ENCODE results near the gene SYNE4.
"Not testable (repeated sequence)": the region's sequence is repeated elsewhere in the genome, so short reads cannot be mapped to it uniquely, and the experiment has no call there.

SYNE4 gene

DNA sequence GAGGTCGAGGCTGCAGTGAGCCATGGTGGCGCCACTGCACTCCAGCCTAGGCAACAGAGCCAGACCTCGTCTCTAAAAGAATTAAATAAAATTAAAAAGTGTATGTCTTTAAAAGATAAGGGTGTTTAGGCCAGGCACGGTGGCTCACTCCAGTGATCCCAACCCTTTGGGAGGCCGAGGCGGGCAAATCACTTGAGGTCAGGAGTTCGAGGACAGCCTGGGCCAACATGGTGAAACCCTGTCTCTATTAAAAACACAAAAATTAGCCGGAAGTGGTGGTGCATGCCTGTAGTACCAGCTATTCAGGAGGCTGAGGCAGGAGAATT, 21.1 kb downstream of the SYNE4 start:
- no peak for DNase-seq

DNA sequence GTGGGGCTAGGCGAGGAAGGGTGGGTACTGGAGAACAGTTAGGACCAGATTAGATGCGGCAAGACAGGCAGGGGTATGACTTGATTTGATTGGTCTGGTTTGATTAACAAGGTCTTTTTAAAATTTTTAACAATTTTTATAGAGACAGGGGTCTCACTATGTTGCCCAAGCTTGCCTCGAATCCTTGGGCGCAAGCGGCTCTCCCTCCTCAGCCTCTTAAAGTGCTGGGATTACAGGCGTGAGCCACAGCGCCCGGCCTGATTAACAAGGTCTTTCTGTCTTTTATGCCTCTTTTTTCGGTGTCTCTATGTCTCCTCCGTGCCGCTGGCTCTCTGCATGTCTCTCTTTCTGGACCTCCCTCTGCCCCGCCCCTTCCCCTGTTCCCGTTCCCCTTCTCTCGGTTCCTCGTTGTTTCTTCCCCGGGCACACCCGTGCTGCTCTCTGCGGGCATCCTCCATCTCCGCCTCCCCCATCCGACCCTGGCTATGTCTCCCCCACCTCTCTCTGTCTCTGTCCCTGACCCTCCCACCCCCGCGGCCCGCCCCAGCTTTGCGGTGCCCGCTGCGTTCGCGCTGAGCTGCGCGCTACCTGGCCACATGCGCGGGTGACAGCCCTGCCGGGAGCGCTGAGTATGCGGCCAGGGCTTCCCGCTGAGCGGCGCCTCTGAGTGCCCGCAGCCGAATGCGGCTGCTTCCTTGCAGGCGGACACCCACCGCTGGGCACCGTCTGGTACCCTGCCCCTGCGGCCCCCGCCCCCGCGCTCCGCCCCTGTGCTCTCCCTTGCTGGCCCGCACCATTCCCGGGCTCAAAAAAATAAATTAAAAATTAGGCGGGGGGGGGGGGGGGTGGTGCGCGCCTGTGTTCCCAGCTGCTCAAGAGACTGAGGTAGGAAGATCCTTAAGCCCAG, 21.7 kb downstream of the SYNE4 start:
- no peak for DNase-seq

DNA sequence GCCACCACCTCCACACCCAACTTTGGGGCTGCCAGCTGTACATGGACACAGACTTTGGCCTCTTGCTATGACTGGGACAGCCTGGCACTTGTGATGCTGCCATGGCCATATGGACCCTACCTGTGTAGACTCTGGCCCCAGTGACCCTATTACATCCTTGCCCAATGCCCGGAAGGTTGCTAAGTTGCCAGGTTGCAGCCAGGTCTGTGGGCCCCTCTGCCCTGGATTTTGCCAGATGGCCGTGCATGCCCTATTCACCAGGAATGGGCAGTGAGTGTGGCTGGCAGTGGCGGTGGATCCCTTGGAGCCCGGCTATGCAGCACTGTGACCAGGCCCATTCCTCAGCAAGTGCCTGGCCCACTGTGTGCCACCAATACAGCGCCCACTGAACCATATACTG, 22.5 kb downstream of the SYNE4 start:
- no peak for DNase-seq

DNA sequence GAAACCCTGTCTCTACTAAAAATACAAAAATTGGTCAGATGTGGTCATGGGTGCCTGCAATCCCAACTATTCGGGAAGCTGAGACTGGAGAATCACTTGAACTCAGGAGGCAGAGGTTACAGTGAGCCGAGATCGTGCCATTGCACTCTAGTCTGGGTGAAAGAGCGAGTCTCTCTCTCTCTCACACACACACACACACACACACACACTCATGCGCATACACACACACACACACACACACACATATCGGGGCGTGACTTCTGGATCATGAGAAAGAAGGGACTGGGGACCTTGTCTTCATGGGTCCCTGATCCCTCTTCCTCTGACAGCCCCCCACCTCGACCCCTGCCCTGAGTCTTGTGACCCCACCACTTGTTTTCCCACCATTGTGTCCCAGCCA, 25.4 kb downstream of the SYNE4 start:
- no peak for DNase-seq

DNA sequence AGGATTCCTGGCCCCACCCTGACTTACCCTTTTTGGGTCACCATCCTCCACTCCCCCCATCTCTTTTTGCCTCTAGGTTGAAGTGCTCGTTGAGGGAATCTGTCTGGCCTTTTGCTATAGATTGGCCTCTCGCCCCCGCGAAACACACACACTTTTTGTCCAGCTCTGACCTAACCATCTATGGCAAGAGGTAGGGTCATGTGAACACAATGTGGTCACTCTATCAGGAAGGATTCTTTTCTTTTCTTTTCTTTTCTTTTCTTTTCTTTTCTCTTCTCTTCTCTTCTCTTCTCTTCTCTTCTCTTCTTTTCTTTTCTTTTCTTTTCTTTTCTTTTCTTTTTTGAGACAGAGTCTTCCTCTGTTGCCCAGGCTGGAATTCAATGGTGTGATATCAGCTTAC, 27.6 kb downstream of the SYNE4 start:
- DNase-seq, result not testable (repeated sequence)

DNA sequence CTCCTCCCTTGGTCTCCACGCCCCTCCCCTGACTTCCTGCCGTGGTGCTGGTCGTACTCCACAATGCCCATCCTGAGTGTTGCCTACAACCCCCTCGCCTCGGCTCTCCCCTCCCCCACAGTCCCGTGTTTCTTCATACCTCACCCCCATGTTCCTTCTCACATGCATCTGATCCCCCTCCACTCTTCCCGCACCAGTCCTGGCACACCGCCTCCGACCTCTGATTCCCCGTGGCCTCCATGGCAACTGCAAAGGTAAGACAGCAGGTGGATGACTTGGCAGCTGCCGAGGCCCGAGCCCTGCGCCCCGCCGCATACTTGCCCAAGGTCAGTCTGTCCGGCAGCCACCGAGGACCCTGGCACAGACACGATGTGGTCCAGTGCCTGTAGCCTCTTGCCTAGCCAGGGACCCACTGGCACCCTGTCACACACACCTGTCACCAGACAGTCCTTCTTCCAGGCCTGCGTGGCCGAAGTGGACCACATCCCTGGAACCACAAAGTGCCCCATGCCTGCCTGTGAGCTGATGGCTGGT, 29.7 kb downstream of the SYNE4 start:
- DNase-seq, result no peak

DNA sequence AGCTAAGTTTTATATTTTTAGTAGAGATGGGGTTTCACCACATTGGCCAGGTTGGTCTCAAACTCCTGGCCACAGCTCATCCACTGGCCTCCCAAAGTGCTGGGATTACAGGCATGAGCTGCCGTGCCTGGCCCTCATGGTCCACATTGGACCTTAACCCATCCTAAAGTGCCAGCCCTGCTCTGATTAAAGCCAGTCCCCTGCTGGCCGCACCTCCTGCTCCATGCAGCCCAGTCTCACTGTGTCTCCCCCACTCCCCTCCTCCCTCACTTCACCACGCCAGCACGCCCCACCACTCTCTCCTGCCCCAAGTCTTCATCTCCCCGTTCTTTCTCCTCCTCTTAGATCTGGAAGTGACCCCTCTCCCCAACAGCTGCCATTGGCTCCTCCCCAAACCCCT, 30.3 kb downstream of the SYNE4 start:
- no peak for DNase-seq

DNA sequence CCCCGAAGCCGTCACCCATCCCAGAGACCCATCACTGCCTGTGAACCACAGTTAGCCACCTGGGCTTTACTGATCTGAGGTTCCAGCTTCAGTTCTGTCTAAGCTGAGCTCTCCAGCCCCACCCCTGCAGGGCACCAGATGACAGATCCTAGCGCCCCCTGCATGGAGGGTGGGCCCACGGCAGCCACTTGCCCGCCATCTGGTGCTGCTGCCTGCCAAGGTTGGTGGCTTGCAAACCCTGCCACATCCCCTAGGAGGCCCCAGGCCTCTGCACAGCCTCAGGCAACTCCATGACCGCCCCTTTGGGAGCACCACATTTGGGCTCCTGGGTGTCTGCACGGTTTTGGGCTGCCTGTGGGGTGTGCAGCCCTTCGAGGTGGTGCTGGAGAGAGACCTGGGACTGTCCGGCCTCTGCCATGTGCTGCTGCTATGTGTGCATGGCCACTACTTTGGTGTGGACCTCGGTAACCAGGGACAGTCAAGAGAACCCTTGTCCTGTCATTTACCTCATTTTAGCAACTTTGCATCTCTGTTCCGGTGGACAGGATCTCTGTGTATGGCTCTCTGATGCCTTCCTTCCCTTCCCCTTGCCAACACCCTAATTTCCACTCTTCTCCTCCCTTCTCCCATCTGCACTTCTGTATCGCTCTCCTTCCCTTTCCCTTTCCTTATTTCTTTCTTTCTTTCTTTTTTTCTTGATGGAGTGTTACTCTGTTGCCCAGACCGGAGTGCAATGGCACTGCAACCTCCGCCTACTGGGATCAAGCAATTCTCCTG, 31.0 kb downstream of the SYNE4 start:
- no peak for DNase-seq

DNA sequence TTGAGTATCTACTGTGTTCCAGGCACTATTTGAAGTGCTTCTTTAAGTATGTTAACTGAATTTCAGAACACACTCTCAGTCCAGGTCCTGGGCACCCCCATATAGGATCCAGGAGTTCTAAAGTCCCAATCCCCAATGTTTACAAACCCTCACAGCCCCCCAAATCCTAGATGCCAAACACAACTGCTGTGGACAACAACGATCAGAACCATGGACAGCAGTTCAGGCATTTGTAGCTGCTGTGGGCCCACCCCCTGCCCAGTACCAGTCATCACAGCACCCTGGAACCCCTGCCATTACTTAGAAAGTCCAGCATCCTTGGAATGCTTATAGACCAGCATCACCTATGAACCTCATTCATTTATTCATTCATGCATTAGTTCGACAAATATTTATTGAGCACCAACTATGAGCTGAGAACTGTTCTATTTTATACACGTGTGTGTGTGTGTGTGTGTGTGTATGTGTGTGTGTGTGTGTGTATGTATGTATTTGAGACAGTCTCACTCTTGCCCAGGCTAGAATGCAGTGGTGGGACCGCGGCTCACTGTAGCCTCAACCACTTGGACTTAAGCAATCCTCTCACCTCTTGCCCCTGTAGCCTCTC, 32.9 kb downstream of the SYNE4 start:
- DNase-seq, result no peak

DNA sequence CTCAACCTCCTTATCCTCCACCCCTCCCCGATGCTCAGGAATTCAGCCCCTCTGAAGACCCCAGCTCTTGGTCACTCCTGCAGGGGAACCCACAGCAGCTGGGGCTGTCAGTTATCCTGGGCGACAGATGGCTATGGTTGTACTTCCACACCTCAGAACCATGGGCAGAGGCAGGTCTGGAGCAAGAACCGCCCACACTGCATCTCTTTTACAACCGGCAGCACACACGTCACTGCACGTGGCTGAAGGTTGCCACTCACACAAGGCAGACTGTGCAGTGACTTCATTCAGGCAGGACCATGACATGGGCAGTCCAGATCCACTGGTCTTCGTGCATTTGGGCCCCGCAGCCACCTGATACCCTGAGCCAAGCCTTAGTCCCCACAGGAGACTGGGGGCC, 35.1 kb downstream of the SYNE4 start:
- DNase-seq, result no peak

DNA sequence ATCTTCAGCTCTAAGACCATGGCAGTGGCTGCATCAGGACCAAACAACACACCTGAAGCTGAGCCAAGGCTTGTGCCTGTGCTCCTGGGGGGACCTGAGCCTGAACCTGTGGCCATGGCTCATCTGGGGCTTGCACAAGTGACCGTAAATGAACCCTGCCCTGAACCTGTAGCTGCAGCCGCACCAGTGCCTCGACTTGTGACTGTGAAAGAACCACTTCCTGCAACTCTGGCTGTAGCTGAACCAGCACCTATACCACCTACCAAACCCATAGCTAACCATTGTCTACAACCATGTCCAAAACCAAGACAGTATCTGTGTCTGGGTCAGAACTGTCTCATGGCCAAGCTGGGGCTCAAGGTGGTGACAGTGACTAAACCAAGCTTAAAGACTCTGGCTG, 41.8 kb downstream of the SYNE4 start:
- DNase-seq, result no peak

DNA sequence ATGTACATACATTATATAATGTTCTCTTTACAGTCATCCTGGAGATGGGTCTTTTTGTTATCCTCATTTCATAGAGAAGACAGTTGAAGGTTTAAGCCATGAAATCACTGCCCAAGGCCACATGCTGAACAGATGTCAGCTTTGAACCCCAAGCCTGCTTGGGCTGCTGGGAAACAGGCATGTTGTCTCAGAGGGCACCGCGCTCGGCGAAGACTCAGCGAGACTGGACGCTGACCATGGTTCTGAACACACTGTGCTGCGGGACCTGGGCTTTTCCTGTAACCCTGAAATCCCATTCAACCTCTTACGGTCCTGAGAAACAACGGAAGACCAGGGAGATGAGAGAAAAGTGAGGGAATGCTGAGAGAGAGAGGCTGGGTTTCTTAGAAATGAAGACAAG, 45.1 kb downstream of the SYNE4 start:
- no peak for DNase-seq

DNA sequence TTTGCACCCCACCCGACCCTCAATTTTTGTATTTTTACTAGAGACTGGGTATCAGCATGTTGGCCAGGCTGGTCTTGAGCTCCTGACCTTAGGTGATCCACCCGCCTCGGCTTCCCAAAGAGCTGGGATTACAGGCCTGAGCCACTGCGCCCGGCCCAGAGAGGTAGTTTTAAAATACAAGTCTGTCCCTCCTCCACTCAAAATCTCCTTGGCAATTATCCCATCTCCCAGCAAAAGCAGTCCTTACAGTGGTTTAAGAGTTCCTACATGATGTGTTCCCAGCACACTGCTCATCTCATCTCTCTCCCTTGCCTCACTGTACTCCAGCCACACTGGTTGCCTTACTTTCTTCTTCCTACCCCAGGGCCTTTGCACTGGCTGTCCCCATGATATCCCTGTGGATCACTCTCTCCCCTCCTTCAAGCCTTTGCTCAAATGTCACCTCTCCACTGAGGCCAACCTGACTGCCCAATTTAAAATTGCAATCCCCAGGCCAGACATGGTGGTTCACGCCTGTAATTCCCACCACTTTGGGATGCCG, 48.1 kb downstream of the SYNE4 start:
- no peak for DNase-seq

DNA sequence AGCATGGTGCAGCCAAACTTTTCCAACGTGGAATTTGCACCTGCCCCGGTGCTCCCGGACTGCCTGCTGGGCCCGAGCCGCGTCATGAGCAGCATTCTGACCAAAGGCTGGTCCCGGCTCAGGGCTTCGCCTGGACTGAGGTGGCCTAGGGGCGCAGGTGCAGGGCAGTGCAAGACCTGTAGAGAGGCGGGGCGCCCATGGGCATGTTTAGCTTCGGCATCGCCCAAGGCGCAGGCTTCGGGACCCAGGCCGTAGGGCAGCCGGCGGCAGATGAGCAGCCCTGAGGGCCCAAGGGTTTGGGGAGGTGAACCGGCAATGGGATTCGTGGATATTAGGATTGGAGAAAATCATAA, 48.7 kb downstream of the SYNE4 start:
- no peak for DNase-seq

DNA sequence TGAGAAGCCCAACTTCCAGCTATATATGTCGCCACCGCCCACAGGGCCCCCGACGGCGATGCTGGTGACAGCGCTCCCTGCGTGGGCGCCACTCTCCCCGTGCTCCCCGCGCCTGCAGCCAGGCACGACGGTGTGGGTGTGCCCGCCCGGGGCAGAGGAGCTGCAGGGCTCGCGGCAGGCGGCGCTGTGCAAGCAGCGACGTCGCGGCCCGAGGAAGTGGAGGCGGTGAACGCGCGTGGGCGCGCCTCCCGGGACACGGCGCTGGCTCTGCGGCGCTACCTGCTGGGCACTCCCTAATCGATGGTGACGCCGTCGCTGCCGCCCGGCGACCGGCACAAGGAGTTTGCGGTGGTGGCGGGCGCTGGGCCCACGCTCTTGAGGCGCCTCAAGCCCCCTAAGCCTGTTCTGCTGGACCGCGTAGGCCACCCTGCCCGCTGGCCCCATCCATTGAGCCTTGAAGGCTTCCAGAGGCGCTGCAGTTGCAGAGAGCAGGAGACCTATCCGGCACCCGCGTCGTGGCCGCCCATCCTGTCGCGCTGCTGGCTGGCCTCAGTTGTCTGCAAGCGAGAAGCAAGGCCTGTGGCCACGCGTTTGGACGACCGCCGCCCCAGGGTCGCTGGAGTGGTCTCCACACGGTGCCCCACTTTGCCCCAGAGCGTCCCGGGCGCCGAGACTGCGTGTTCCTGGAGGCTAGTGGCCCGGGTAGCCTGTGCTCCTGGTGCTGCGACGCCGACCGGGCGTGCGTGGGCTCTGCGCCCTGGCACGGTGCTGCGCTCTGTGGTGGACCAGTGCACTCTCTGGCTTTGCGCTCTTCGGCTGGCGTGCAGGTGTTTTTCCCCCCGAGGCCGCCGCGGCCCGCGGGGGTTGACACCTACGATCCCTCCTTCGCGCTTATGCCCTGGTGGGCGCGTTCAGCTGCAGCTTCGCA, 49.3 kb downstream of the SYNE4 start:
- DNase-seq, result no peak

DNA sequence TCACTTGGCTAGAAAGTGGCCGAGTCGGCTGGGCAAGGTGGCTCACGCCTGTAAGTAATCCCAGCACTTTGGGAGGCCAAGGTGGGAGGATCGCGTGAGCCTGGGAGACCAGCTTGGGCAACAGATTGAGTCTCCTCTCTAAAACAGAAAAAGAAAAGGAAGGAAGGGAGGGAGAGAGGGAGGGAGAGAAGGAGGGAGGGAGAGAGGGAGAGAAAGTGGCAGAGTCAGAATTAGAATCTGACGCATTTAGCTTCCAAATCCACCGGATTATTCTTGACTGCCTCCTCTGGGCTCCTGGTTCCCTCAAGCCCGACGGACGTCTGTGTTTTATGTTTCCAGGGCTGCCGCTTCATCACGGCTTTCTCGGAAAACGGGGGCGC, 50.0 kb downstream of the SYNE4 start:
- no peak for DNase-seq

DNA sequence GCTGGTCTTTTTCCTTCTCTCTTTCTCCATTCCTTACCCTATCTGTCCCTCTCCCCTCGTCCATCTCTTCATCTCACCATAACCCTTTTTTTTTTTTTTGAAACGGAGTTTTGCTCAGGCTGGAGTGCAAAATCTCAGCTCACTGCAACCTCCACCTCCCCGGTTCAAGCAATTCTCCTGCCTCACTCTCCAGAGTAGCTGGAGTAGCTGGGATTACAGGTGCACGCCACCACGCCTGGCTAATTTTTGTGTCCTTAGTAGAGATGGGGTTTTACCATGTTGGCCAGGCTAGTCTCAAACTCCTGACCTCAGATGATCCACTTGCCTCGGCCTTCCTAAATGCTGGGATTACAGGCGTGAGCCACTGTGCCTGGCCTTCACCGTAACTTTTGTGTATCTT, 51.2 kb downstream of the SYNE4 start:
- not testable (repeated sequence) for DNase-seq

DNA sequence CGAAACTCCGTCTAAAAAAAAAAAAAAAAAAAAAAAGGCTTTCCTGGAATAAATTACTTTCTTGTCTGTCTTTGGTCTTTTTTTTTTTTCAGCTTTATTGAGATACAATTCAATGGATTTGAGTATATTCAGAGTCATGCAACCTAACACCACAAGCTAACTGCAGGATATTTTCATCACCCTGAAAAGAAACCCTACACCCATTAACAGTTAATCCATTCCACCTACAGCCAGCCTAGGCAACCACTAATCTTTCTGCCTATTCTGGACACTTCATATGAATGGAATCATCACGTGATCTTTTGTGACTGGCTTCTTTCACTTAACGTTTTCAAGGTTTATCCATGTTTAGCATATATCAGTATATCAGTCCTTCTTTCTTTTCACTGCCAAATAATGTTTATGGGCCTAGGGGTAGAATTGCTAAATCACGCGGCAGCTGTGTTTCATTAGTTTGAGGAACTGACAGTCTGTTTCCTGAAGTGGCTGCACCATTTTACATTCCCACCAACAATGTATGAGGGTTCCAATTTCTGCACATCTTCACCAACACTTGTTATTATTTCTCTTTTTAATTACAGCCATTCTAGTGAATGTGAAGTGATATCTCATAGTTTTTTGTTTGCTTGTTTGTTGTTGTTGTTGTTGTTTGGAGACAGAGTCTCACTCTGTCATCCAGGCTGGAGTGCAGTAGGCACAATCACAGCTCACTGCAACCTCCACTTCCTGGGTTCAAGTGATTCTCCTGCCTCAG, 52.6 kb downstream of the SYNE4 start:
- no peak for DNase-seq
